Mammary epithelial cell (primary cell): ENCODE measurements around the gene LYRM4.

Experiments
- EZH2 ChIP-seq: IDR thresholded peaks from 2 replicates; pipeline ENCODE4 v1.6.1; 2012; ENCODE audit warnings: low read length, inconsistent platforms, borderline replicate concordance
- TF ChIP-seq, protein P1 (sequence below), 2 donors: IDR thresholded peaks in 1 of 2; conservative IDR thresholded peaks in 1 of 2; 2 replicates each; pipeline ENCODE4 v1.5.1; 2011 to 2012; ENCODE audit warnings: inconsistent platforms in 2 of 2, low read length in 2 of 2, mild to moderate bottlenecking in 2 of 2, control low read depth in 1 of 2, low read depth in 1 of 2; ENCODE audit not compliant: insufficient read depth in 1 of 2; ENCODE audit errors: extremely low read depth in 1 of 2

DNA sequence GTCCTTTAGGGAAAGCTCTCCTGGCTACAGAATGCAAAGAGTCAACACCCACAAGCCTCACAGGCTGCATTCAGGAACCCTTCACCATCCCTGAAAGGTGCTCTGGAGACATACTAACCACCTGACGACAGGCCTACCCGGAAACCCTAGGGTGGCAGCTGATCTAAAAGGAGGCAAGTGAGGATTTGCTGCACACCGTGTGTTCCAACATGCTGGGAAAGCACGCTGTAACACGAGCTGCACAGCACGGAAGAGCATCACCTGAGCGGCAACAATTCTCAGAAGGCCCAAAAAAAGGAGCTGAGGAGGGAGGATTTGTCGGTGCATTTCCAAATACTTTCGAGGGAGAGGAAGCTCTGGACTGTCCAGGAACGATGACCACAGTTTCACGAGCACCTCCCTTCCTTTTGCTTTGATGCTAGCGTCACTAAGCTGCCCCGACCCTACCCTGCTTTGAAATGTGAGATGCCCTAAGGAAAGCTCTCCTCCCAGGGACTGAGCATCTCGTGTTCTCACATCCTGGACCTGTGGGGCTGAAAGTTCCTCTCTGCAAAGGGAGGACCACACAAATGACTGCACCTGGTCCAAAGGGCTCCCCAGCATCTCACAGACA is 88.6 kb downstream of the LYRM4 start:
- TF ChIP-seq, protein P1, sequence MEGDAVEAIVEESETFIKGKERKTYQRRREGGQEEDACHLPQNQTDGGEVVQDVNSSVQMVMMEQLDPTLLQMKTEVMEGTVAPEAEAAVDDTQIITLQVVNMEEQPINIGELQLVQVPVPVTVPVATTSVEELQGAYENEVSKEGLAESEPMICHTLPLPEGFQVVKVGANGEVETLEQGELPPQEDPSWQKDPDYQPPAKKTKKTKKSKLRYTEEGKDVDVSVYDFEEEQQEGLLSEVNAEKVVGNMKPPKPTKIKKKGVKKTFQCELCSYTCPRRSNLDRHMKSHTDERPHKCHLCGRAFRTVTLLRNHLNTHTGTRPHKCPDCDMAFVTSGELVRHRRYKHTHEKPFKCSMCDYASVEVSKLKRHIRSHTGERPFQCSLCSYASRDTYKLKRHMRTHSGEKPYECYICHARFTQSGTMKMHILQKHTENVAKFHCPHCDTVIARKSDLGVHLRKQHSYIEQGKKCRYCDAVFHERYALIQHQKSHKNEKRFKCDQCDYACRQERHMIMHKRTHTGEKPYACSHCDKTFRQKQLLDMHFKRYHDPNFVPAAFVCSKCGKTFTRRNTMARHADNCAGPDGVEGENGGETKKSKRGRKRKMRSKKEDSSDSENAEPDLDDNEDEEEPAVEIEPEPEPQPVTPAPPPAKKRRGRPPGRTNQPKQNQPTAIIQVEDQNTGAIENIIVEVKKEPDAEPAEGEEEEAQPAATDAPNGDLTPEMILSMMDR (conservative IDR thresholded peaks at IDR 0.05 in 1 of 2, IDR thresholded peaks at IDR 0.05 in 1 of 2; ENCODE audit: extremely low read depth in 1 of 2, insufficient read depth in 1 of 2, low read depth in 1 of 2, low read length in 2 of 2), result no peak
- no peak for TF ChIP-seq EZH2
